A549 treated with AZD2906 at 1 μM for 4 hours (cell line): ENCODE results near the gene DNMT3L. TPM values are rescaled to one million over a fixed set of nuclear protein-coding genes. Genes with fewer than 3 reads are reported as not detected.

Experiments
- total RNA-seq: library from RNA; stranded (reverse); fragments of 200-300 nt; extraction: Qiagen RNA extraction; gene quantifications from 5 replicates; pipeline ENCODE4 v1.2.3, GENCODE V29; 2022

DNMT3L gene
- 0.09 TPM in 1 of 5 replicates, not detected in the others for total RNA-seq

GRCh38 chr21:44261675-44262295 is at the start of gene DNMT3L:
TSS of gene DNMT3L (minus strand) at chr21:44261897. CDS start at chr21:44261259, 638 bp downstream.

GRCh38 chr21:44299458-44300261 is 38.0 kb upstream of the DNMT3L start, which contains the start of gene PFKL:
TSS of gene PFKL (plus strand) at chr21:44300053. CDS start at chr21:44300106, 53 bp downstream.

DNA sequence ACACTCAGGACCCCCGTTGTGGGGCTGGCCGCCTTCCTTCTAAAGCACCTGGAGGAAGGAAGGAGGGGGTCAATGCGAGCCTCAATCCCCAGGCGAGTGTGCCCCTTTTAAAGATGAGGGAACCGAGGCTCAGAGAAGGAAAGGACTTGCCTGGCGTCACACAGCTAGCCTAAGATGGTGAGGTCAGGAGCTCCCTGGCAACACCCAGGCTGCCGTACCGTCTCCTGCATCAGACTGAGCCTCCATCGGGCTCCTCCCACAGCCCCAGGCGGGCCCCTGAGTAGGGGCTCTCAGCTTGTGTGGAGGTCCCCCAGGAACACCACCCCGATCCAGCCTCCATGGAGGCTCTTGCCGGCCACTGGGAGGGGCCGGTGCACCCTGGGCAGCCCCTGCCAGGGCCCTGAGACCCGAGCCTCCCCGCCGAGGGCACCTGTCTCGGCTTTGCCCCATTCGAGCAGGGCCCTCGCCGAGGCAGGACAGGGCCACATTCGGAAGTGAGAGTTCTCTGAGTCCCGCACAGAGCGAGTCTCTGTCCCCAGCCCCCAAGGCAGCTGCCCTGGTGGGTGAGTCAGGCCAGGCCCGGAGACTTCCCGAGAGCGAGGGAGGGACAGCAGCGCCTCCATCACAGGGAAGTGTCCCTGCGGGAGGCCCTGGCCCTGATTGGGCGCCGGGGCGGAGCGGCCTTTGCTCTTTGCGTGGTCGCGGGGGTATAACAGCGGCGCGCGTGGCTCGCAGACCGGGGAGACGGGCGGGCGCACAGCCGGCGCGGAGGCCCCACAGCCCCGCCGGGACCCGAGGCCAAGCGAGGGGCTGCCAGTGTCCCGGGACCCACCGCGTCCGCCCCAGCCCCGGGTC is 23.7 kb upstream of the DNMT3L start, which contains the start of gene AIRE:
Gene AIRE, plus strand, starts transcription at position 739 of the 855 bp plus-strand sequence. CDS start 131 bp downstream, outside the sequence.

GRCh38 chr21:44240842-44241241 is 20.9 kb downstream of the DNMT3L start, which contains the start of gene ICOSLG:
TSS of gene ICOSLG (minus strand) at chr21:44240943. CDS start at chr21:44240817, 126 bp downstream.

Other genes with a start within 250 kb of the DNMT3L start
- gene TRAPPC10, start 249.6 kb downstream of the DNMT3L start, total RNA-seq, result 16.0 to 19.9 TPM (median 18.9 TPM) in 5 replicates
- gene PWP2, start 154.5 kb downstream of the DNMT3L start, total RNA-seq, result 1.6 to 2.6 TPM (median 1.9 TPM) in 5 replicates
- gene GATD3, start 128.2 kb downstream of the DNMT3L start, total RNA-seq, result 3.2 to 5.8 TPM (median 3.7 TPM) in 5 replicates
- 4.1 to 4.8 TPM (median 4.5 TPM) in 5 replicates for gene ICOSLG, start 21.0 kb downstream of the DNMT3L start, total RNA-seq
- 0.03 TPM in 1 of 5 replicates, not detected in the others for gene AIRE, start 24.0 kb upstream of the DNMT3L start, total RNA-seq
- gene PFKL, start 38.2 kb upstream of the DNMT3L start, total RNA-seq, result 39.8 to 67.9 TPM (median 50.6 TPM) in 5 replicates
- gene CFAP410, start 77.5 kb upstream of the DNMT3L start, total RNA-seq, result 5.2 to 10.0 TPM (median 8.1 TPM) in 5 replicates
- 7.5 to 10.7 TPM (median 8.7 TPM) in 5 replicates for gene TRPM2, start 91.7 kb upstream of the DNMT3L start, total RNA-seq
- 1.8 to 2.4 TPM (median 2.1 TPM) in 5 replicates for gene LRRC3, start 193.6 kb upstream of the DNMT3L start, total RNA-seq